Urinary bladder (tissue), 4 donors: ENCODE data around the gene SORCS2. TPM values are rescaled to one million over a fixed set of nuclear protein-coding genes. Genes with fewer than 3 reads are reported as not detected.

ENCODE experiments used
- DNase-seq: peaks from one replicate; pipeline ENCODE4 v3.0.0-alpha.2; 2015; ENCODE audit errors: extremely low spot score
- H3K27ac ChIP-seq: one replicate; pipeline ENCODE4 v1.5.1; 2013; ENCODE audit warnings: low read depth, mild to moderate bottlenecking, moderate library complexity
- H3K36me3 ChIP-seq: one replicate; pipeline ENCODE4 v1.6.1; 2013; ENCODE audit warnings: mild to moderate bottlenecking, moderate library complexity; ENCODE audit not compliant: insufficient read depth
- H3K4me1 ChIP-seq: one replicate; pipeline ENCODE4 v1.6.1; 2013; ENCODE audit warnings: mild to moderate bottlenecking, moderate library complexity; ENCODE audit not compliant: insufficient read depth
- H3K4me3 ChIP-seq: one replicate; pipeline ENCODE4 v1.5.1; 2013; ENCODE audit warnings: low read depth, low read length
- WGBS: extraction: QIAGEN DNeasy Blood & Tissue Kit; methylation state at CpG from one replicate; pipeline ENCODE4 v1.1.7; 2013; 5-methylcytosine and 5-hydroxymethylcytosine counted together
- polyA plus RNA-seq: library from polyadenylated mRNA; stranded (reverse); fragments of 200-250 nt; gene quantifications from one replicate; pipeline ENCODE4 v1.2.3, GENCODE V29; 2013
- total RNA-seq: library from RNA; depleted of rRNA; stranded (reverse); fragments of >200 nt; gene quantifications from one replicate; pipeline ENCODE4 v1.2.3, GENCODE V29; 2014
- donor health status: healthy with polysubstance abuse.
- donor health status: healthy.

The SORCS2 gene
- total and polyA plus RNA-seq, 2 donors, result 5.3 to 10.8 TPM

DNA sequence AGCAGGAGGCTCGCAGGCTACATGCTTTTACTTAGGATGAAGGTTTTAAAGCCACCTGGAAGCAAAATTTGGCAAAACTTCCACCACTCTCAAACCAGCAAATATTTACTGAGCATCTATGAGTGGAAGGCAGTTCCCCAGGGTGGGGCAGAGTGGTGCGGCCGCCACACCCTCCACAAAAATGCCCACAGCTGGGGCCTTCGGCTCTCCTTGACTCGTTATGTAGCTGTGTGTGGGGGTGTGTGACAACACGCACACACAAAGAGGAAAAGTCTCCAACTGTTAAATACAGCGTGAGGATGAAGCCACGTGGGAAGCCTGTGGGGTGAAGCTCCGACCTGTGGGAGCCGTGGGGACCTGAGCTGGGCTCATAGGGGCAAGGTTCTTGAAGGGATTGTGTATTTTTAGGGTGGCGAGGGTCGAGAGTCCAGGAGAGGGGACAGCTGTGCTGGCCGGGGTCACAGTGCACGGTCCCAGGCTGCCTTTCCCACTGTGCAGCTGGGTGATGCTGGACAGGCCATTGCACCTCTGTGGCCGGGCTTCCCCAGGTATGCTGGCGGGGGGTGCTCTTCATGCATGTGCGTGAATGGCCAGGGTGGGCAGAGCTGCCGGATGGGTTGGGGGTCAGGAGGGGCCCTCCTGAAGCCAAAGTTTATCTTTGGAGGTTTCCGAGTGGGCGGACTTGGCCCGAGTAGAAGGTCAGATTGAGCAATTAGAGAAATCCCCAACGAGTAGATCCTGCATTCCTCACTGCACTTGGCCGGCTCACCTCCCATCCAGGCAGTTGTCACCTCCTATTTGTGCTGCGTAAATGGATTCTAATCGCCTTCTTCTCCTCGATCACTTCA, 25.4 kb downstream of the SORCS2 start:
- Histone ChIP-seq H3K4me1 (no peaks in the 10 kb centered on the region), H3K4me3 (no peak overlapping the region), H3K27ac (no peak overlapping the region), H3K36me3 (no peaks in the 10 kb centered on the region)
- 65% methylated on average over 26 of the region's 26 CpGs for WGBS
- DNase-seq, result no peak

DNA sequence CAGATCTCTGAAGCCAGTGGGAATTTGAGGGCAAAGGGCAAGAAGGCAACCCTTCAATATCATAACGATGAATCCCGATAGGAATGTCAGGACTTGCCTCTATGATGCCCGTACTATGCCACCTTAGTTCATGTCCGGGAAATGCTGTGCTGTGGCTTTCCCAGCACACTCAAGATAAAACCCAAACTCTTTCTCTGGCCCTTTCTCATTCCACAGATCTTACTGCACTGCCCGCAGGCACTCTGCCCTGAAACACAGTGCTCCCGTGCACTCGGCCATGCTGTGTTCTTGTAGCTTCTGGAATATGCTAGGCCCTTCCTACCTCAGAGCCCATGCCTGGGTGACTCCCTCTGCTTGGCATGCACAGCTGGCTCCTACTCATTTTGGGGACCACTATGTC, 26.3 kb downstream of the SORCS2 start:
- H3K4me1 ChIP-seq, result no peaks in the 10 kb centered on the region
- no peak for DNase-seq
- no peak overlapping the region for H3K27ac ChIP-seq
- 94% methylated on average over 7 of the region's 7 CpGs for WGBS
- no peaks in the 10 kb centered on the region for H3K36me3 ChIP-seq
- no peak overlapping the region for H3K4me3 ChIP-seq

DNA sequence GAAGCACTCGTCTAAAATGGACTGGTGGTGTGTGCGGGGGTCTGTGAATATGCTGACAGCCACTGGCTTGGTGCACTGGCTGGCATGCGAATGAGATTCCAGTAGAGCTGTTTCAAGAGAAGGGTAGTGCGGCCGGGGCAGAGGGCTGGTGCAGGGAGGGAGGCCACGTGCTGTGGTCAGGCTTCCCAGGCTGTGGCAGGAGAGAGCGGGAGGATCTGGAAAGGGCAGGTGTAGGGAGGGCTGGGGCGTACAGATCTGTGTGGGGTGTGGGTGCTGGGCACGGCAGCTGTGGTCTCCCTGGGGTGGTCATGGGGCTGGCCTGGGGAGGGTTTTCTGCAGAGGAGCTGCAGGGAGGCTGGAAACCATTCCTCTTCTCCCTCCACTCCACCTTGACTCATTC, 30.2 kb downstream of the SORCS2 start:
- no peaks in the 10 kb centered on the region for H3K36me3 ChIP-seq
- no peak for DNase-seq
- H3K4me3 ChIP-seq, result no peak overlapping the region
- no peaks in the 10 kb centered on the region for H3K4me1 ChIP-seq
- no peak overlapping the region for H3K27ac ChIP-seq
- WGBS, result 96% methylated on average over 9 of the region's 9 CpGs

DNA sequence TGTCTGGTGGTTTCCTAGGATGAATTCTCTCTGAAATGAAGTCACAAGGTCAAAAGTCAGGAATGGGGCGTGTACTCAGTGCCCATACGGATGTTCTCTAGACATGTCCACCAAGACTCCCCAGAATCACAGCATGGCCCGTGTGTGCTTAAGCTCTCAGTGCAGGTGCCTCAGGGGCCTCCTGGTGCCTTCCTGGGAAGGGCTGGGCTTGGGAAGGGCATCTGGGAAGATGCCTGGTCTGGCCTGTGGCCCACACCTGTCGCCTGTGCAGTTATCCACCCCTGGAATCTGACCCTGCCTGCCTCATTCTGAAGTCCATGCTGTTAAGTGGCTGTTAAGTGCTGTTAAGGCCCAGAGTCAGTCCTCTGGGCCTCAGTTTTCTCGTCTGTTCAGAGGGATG, 31.2 kb downstream of the SORCS2 start:
- Histone ChIP-seq H3K36me3 (no peaks in the 10 kb centered on the region), H3K4me3 (no peak overlapping the region), H3K27ac (no peak overlapping the region), H3K4me1 (no peaks in the 10 kb centered on the region)
- DNase-seq, result no peak
- WGBS, result 75% methylated on average over 5 of the region's 5 CpGs

DNA sequence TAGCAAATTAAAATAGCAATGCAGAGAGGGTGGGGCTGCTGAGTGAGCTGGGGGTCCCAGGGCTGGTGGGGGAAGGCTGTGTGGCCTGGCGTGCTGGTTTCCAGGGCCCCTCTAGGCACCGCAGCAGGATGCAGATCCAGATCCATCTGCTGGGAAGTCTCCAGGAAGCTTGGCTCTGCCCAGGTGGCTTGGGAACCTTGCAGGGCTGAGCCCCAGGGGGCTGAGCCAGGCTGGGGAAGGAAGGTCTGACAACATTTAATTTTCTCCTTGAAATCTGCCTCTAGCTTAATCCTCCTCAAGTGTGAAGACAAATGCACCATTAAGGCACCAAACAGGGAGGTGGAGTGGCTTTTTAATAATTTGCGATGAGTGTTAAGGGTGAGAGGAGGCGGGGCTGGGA, 31.7 kb downstream of the SORCS2 start:
- Histone ChIP-seq H3K4me1 (no peaks in the 10 kb centered on the region), H3K36me3 (no peaks in the 10 kb centered on the region), H3K27ac (no peak overlapping the region), H3K4me3 (no peak overlapping the region)
- WGBS, result 72% methylated on average over 4 of the region's 4 CpGs
- DNase-seq, result no peak

DNA sequence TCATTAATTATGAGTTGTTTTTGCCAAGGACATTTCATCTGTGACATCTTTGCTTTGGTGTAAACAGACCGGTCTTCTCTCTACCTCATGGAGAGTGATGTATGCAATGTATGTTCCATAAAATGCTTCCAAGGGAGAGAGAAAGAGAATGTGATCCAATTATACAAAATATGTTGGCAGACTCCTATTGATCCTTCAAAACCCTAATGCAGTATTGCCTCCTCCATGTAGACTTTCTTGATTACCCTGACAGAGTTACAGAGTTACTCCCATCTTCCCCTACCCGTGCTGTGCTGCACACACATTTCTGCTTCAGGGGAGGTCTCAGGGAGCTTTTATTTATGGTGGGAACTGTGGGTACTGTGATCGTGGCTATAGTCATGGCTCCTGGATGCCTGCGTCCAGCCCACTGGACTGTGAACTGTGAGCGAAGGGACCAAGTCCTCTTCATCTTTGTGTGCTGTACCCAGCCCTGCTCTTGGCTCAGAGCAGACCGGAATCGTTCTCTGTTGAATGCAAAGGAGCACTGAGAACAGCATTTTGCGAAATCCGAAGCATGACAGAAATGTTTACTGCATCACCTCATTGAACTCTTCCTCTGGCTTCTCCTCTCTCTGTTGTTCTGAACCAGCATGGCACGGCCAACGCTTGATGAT, 32.7 kb downstream of the SORCS2 start:
- H3K4me3 ChIP-seq, result no peak overlapping the region
- DNase-seq, result no peak
- H3K4me1 ChIP-seq, result no peaks in the 10 kb centered on the region
- WGBS, result 94% methylated on average over 11 of the region's 11 CpGs
- H3K36me3 ChIP-seq, result no peaks in the 10 kb centered on the region
- H3K27ac ChIP-seq, result no peak overlapping the region

DNA sequence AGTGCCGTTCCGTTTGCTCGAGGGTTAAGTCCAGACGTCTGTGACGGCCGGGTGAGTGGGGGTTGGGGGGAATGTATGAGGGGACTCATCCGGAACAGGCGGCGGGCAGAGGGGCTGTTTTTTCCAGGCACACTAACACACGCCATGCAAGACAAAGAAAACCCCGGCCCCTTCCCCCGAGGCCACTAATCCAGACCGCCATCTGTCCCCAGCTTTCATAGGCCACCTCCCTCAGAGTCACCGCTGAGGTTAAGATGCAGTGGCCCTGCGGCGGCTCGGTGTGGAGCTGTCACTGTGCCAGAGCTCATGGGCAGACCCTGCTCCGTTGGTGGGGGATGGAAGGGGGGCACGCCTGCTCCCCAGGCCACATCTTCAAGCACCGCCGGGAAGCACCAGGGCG, 34.1 kb downstream of the SORCS2 start:
- Histone ChIP-seq H3K4me1 (no peaks in the 10 kb centered on the region), H3K27ac (no peak overlapping the region), H3K4me3 (no peak overlapping the region), H3K36me3 (no peaks in the 10 kb centered on the region)
- DNase-seq, result no peak
- WGBS, result 66% methylated on average over 22 of the region's 22 CpGs

DNA sequence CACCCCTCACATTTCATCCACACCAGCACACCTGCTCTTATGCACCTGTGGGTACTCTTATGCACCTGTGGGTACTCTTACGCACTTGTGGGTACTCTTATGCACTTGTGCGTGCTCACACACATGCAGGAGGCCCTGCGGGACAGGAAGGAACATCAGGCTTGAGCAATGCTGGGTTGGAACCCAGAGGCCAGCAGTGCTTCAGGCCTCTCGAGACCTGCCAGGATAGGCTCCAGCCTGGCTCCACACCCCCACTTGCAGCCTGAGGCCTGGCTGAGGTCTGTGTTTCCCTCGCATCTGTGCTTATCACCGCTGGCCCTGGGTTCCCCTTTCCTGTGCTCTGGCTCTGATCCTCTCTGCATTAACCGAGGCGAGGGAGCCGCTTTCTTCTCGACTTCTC, 34.7 kb downstream of the SORCS2 start:
- H3K4me3 ChIP-seq, result no peak overlapping the region
- DNase-seq, result no peak
- 68% methylated on average over 10 of the region's 10 CpGs for WGBS
- H3K27ac ChIP-seq, result no peak overlapping the region
- H3K4me1 ChIP-seq, result no peaks in the 10 kb centered on the region
- H3K36me3 ChIP-seq, result no peaks in the 10 kb centered on the region

DNA sequence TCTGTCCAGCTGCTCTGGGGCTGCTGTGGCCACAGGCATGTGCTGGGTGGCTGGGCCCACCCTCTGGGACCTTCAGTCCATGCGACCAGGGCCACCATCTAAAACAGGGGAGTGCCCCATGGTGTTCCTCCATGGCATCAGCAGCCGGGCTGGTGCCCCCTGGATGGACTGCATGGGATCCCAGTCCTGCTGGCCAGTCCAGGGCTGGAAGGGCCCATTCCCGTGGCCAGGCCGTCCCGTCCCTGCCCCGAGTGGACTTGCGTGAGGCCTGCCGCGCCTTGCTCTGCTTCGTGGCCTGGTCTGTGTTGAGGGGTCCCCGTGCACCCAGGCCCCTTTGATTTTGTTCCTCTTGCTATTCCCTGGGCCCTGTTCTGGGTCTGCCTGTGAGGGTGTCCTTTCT, 36.4 kb downstream of the SORCS2 start:
- WGBS, result 97% methylated on average over 11 of the region's 11 CpGs
- Histone ChIP-seq H3K4me3 (no peak overlapping the region), H3K27ac (no peak overlapping the region), H3K36me3 (no peaks in the 10 kb centered on the region), H3K4me1 (no peaks in the 10 kb centered on the region)
- DNase-seq, result no peak

DNA sequence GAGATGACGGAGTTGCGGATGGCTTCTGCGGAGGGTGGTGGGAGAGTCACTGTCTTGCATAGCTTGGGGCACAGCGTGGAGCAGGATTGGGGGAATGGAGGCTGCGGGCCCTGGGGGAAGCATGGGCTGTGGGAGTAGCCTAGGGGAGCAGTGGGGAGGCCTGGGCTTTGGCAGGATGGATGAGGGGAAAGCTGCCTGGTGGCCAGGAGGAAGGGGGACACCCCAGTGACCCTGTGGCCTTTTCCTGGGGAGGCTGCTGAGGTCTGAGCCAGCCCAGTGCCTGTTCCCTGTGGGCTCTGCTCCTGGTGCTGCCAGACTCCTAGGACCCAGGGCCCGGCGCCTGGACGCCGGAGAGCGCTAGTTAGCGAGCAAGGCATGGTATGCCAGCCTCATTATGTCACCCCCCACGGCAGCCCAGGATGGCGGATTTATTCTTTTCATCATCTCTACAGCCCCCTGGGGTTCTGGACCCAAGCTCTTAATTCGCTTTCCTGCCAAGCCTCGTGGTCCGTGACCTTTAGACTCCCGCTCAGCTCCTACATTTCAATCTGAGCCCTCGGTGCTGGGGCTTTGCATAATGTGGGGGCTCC, 39.8 kb downstream of the SORCS2 start:
- WGBS, result 93% methylated on average over 18 of the region's 18 CpGs

DNA sequence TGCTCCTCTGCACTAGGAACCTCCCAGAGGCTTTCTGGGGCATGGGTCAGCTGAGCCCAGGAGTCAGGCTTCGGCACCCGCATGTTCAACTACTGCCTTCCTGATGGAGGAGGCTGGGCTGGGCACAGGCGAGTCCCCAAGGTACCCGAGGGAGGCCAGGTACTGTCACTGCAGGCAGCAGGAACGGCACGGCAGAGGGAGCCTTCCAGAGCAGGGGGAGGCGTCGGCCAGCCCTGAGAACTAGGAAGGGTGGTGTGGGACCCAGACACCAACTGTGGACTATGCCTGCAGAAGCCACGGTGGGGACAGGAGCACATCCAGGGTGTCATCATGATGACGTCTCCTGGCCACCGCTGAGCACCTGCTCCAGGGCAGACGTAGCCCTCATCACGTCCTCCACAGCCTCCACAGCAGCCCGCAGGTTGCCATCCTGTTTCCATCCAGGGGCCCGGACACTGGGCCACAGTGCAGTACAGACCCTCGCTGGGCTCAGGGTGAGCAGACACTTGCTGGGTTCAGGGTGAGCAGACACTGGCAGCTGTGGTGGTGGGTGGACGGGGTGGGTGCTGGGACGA, 40.8 kb downstream of the SORCS2 start:
- WGBS, result 91% methylated on average over 18 of the region's 18 CpGs

More for the DNA sequence above, 39.8 kb downstream of the SORCS2 start:
- DNase-seq, result no peak
- H3K36me3 ChIP-seq, result no peaks in the 10 kb centered on the region
- no peak overlapping the region for H3K4me3 ChIP-seq
- H3K4me1 ChIP-seq, result no peaks in the 10 kb centered on the region
- H3K27ac ChIP-seq, result no peak overlapping the region

DNA sequence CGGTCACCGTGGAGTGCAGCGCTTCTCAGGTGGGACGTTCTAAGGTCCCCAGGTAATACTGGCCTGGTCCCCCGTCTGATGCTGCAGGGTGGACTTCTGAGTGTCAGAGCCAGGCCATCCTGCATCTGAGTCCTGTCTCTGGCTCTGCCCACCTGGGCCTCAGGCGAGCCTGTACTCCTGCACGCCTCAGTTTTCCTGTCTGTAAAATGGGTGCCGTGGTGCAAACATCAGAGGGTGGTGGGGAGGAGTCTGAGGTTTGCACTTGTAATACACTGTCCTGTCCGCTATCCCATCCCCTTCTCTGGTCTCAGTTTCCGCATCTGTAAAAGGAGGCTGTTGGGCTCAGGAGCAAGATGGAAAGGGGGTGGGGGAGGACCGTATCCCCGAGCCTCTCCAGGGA, 41.3 kb downstream of the SORCS2 start:
- WGBS, result 94% methylated on average over 12 of the region's 12 CpGs
- Histone ChIP-seq H3K27ac (no peak overlapping the region), H3K36me3 (no peaks in the 10 kb centered on the region), H3K4me1 (no peaks in the 10 kb centered on the region), H3K4me3 (no peak overlapping the region)
- DNase-seq, result no peak

More for the DNA sequence above, 40.8 kb downstream of the SORCS2 start:
- no peaks in the 10 kb centered on the region for H3K4me1 ChIP-seq
- H3K27ac ChIP-seq, result no peak overlapping the region
- no peaks in the 10 kb centered on the region for H3K36me3 ChIP-seq
- H3K4me3 ChIP-seq, result no peak overlapping the region
- DNase-seq, result no peak

DNA sequence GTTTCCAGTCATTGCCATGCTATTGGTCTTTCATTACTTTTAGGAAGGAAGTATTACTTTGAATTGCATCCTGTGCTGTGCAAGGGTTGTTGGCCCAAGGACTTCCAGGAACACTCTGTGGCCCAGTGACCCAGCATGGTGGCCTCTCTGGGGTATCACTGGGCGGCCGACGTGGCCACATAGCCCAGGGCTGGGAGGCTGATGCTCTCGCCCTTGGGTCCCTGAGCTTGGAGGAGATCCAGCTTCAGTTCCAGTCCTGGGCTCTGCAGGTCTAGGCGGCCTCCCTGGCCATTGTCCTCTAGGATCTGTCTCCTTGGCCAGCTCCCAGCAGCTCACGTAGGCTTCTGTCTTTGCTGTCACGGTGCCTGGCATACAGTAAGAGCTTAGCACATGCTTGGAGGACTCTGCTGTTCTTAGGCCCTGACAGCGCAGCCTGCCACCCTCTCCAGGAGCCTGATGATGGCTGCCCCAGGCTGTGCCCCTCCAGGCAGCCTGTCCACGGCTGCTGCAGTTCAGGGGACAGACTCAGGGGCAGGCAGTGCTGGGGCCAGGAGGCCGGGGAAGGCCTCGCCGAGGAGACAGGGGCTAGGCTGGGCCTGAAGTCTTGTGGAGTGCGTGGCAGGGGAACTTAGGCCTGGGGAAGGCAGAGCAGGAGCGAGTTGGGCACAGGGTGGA, 42.2 kb downstream of the SORCS2 start:
- WGBS, result 84% methylated on average over 14 of the region's 14 CpGs
- Histone ChIP-seq H3K4me1 (no peaks in the 10 kb centered on the region), H3K27ac (no peak overlapping the region), H3K36me3 (no peaks in the 10 kb centered on the region), H3K4me3 (no peak overlapping the region)
- no peak for DNase-seq
